Subcutaneous abdominal adipose tissue (tissue), 5 donors: ENCODE data around the gene ST6GALNAC2.

Experiments
- H3K27ac ChIP-seq: one replicate; pipeline ENCODE4 v1.7.0; 2013; ENCODE audit warnings: low read depth, mild to moderate bottlenecking, inconsistent platforms, low read length, moderate library complexity
- H3K27me3 ChIP-seq, 5 donors: one replicate each; pipeline ENCODE4 v1.7.0; 2013; ENCODE audit warnings: low read length in 5 of 5, inconsistent platforms in 1 of 5; ENCODE audit not compliant: control insufficient read depth in 5 of 5, insufficient read depth in 4 of 5
- H3K36me3 ChIP-seq, 5 donors: one replicate each; pipeline ENCODE4 v1.7.0; 2013; ENCODE audit warnings: low read length in 5 of 5; ENCODE audit not compliant: control insufficient read depth in 5 of 5, insufficient read depth in 5 of 5
- H3K4me1 ChIP-seq, 5 donors: one replicate each; pipeline ENCODE4 v1.7.0; 2013; ENCODE audit warnings: low read length in 5 of 5, mild to moderate bottlenecking in 3 of 5, moderate library complexity in 1 of 5; ENCODE audit not compliant: control insufficient read depth in 5 of 5, insufficient read depth in 5 of 5
- H3K4me3 ChIP-seq, 5 donors: one replicate each; pipeline ENCODE4 v1.7.0; 2013; ENCODE audit warnings: low read length in 5 of 5, low read depth in 1 of 5
- H3K9ac ChIP-seq, 5 donors: one replicate each; pipeline ENCODE4 v1.7.0; 2013; ENCODE audit warnings: low read length in 5 of 5, mild to moderate bottlenecking in 4 of 5, moderate library complexity in 3 of 5
- H3K9me3 ChIP-seq, 5 donors: one replicate each; pipeline ENCODE4 v1.7.0; 2013; ENCODE audit warnings: low read length in 5 of 5; ENCODE audit not compliant: control insufficient read depth in 5 of 5
- donor health status: healthy.
- donor health status: healthy.
- donor health status: healthy.
- donor health status: healthy.
- donor health status: healthy.

Gene ST6GALNAC2

GRCh38 chr17:76547642-76548202 lies 37.9 kb downstream of the ST6GALNAC2 start:
- Histone ChIP-seq H3K27me3 (no peaks in the 10 kb centered on the region), H3K4me1 (peaks cover 10 to 60% (median 48%) of the 10 kb centered on the region in 5 donors), H3K9me3 (no peaks in the 10 kb centered on the region), H3K27ac (no peak overlapping the region), H3K9ac (no peak overlapping the region), H3K36me3 (no peaks in the 10 kb centered on the region), H3K4me3 (no peak overlapping the region)

- Histone ChIP-seq H3K9ac (peak overlapping the region in 2 of 5 donors; percentile 17 to 27), H3K27me3 (no peaks in the 10 kb centered on the region), H3K27ac (no peak overlapping the region), H3K36me3 (no peaks in the 10 kb centered on the region), H3K9me3 (no peaks in the 10 kb centered on the region), H3K4me1 (peaks cover 10 to 60% (median 48%) of the 10 kb centered on the region in 5 donors), H3K4me3 (no peak overlapping the region)
These were observed 38.4 kb downstream of the ST6GALNAC2 start for GRCh38 chr17:76547183-76547641.

DNA sequence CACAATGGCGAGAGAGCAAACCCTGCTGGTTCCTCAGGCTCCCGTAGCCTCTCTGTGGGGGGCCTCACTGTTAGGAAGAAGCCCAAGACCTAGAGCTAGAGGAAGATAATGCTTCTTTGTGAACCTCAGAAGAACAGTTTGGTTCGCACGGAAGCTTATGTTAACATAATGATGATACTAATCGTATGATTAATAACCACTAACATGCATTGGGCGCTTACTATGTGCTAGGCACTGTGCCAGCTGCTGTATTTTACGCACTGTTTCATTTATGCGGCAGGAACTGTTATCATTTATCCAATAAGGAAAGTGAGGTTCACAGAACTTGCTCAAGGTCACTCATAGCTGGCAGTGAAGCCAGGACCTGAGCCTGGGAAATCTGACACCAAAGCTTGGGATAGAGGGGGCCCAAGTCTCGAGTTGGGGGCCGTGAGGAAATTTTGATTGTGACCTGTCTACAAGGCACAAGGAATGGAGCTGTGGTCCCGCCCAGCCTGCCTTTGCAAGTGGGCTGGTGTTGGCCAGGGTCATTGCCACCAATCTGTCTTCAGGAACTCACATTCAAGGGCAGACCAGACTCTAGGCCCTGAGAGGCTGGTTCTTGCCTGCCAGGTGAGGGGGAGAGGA lies 39.0 kb downstream of the ST6GALNAC2 start:
- H3K9ac ChIP-seq = peak overlapping the region in 2 of 5 donors; percentile 17 to 27
- H3K27ac ChIP-seq = no peak overlapping the region
- H3K4me1 ChIP-seq = peaks cover 10 to 57% (median 48%) of the 10 kb centered on the region in 5 donors
- H3K9me3 ChIP-seq = no peaks in the 10 kb centered on the region
- no peaks in the 10 kb centered on the region for H3K27me3 ChIP-seq
- no peak overlapping the region for H3K4me3 ChIP-seq
- no peaks in the 10 kb centered on the region for H3K36me3 ChIP-seq

GRCh38 chr17:76545918-76546555 lies 39.6 kb downstream of the ST6GALNAC2 start:
- Histone ChIP-seq H3K4me1 (peaks cover 10 to 57% (median 48%) of the 10 kb centered on the region in 5 donors), H3K9me3 (no peaks in the 10 kb centered on the region), H3K9ac (no peak overlapping the region), H3K27me3 (no peaks in the 10 kb centered on the region), H3K36me3 (no peaks in the 10 kb centered on the region), H3K27ac (no peak overlapping the region), H3K4me3 (no peak overlapping the region)

- H3K4me1 ChIP-seq = peaks cover 13 to 61% (median 53%) of the 10 kb centered on the region in 5 donors
- no peaks in the 10 kb centered on the region for H3K36me3 ChIP-seq
- H3K9me3 ChIP-seq = no peaks in the 10 kb centered on the region
- H3K9ac ChIP-seq = peak overlapping the region in 2 of 5 donors; percentile 17 to 33
- no peak overlapping the region for H3K27ac ChIP-seq
- H3K27me3 ChIP-seq = no peaks in the 10 kb centered on the region
- H3K4me3 ChIP-seq = no peak overlapping the region
These were observed 40.9 kb downstream of the ST6GALNAC2 start for GRCh38 chr17:76544546-76545365.

- peaks cover 15 to 69% (median 59%) of the 10 kb centered on the region in 5 donors for H3K4me1 ChIP-seq
- no peaks in the 10 kb centered on the region for H3K36me3 ChIP-seq
- no peaks in the 10 kb centered on the region for H3K27me3 ChIP-seq
- peak overlapping the region in 2 of 5 donors; percentile 17 to 33 for H3K9ac ChIP-seq
- H3K27ac ChIP-seq = no peak overlapping the region
- H3K4me3 ChIP-seq = no peak overlapping the region
- H3K9me3 ChIP-seq = no peaks in the 10 kb centered on the region
These were observed 41.7 kb downstream of the ST6GALNAC2 start for GRCh38 chr17:76543826-76544545.

- Histone ChIP-seq H3K9ac (peak overlapping the region in 1 of 5 donors; percentile 1), H3K9me3 (no peaks in the 10 kb centered on the region), H3K4me3 (no peak overlapping the region), H3K4me1 (peaks cover 15 to 71% (median 60%) of the 10 kb centered on the region in 5 donors), H3K27ac (no peak overlapping the region), H3K36me3 (no peaks in the 10 kb centered on the region), H3K27me3 (peaks cover 0 to 2% (median 0%) of the 10 kb centered on the region in 5 donors)
These were observed 42.2 kb downstream of the ST6GALNAC2 start for GRCh38 chr17:76543482-76543825.

- Histone ChIP-seq H3K9me3 (no peaks in the 10 kb centered on the region), H3K36me3 (no peaks in the 10 kb centered on the region), H3K27me3 (peaks cover 0 to 4% (median 0%) of the 10 kb centered on the region in 5 donors), H3K27ac (no peak overlapping the region), H3K9ac (no peak overlapping the region), H3K4me1 (peaks cover 15 to 72% (median 61%) of the 10 kb centered on the region in 5 donors), H3K4me3 (no peak overlapping the region)
These were observed 42.7 kb downstream of the ST6GALNAC2 start for GRCh38 chr17:76542984-76543383.

DNA sequence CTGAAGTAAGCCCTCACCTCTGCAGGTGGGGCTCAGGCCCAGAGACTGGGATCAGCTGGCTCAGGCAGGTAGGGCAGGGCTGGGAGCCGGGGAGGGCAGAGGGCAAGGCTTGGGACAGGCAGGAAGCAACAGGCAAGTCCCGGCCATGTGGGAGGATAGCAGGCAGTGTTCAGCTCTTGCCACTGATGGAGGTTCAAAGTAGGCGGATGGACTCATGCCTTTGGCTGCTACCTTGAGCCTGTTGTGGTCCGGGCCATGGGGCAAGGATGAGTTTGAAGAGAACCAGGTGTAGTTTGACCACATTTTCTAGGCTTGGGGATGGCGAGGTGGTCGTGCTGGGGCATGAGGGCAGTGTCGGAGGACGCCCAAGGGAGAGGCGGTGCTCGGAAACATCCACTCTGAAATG lies 43.1 kb downstream of the ST6GALNAC2 start:
- Histone ChIP-seq H3K27ac (no peak overlapping the region), H3K4me3 (no peak overlapping the region), H3K36me3 (no peaks in the 10 kb centered on the region), H3K9me3 (no peaks in the 10 kb centered on the region), H3K9ac (no peak overlapping the region), H3K27me3 (peaks cover 0 to 4% (median 0%) of the 10 kb centered on the region in 5 donors), H3K4me1 (peaks cover 15 to 72% (median 59%) of the 10 kb centered on the region in 5 donors)
